ENCODE data around the gene ITGB1BP1. TPM values are rescaled to one million over a fixed set of nuclear protein-coding genes. Genes with fewer than 3 reads are reported as not detected.

ITGB1BP1 gene
- total and polyA plus RNA-seq, 2 of the 13 experiments (the other 11 are each of a cell fraction or from before 2014, with no cell fraction given), result 106 to 108 TPM

- TF ChIP-seq PBX2 (CRISPR knock-in tag; IDR thresholded peaks at IDR 0.05) (no peak), ZNF12 (CRISPR knock-in tag; IDR thresholded peaks at IDR 0.05) (peak; percentile 61; the same call in 1 of the 2 replicates), DRAP1 (CRISPR knock-in tag; IDR thresholded peaks at IDR 0.05) (peak; percentile 74), SAFB2 (CRISPR knock-in tag; IDR thresholded peaks at IDR 0.05; ENCODE audit: borderline replicate concordance, low read depth) (peak; percentile 98), ZNF749 (CRISPR knock-in tag; IDR thresholded peaks at IDR 0.05; ENCODE audit: borderline replicate concordance) (peak; percentile 84; the same call in 1 of the 2 replicates), REST (IDR thresholded peaks at IDR 0.05; ENCODE audit: borderline replicate concordance in 1 of 2, low read depth in 1 of 2, low read length in 2 of 2) (peak in 1 of 2 experiments; percentile 39; a peak in 1 of 4 replicates), ZEB1 (IDR thresholded peaks at IDR 0.05; ENCODE audit: insufficient replicate concordance, low read depth) (peak; percentile 11), KDM5B (CRISPR knock-in tag; IDR thresholded peaks at IDR 0.05; ENCODE audit: borderline replicate concordance) (peak; percentile 93), ZNF331 (CRISPR knock-in tag; IDR thresholded peaks at IDR 0.05) (peak; percentile 44; the same call in 1 of the 2 replicates), STAG1 (CRISPR knock-in tag; IDR thresholded peaks at IDR 0.05) (peak; percentile 9), MYC (CRISPR knock-in tag; IDR thresholded peaks at IDR 0.05; ENCODE audit: borderline replicate concordance) (peak; percentile 94), ISL2 (CRISPR knock-in tag; IDR thresholded peaks at IDR 0.05) (peak; percentile 87), SRY (CRISPR knock-in tag; IDR thresholded peaks at IDR 0.05) (peak; percentile 96; the same call in 1 of the 2 replicates), TOPORS (CRISPR knock-in tag; IDR thresholded peaks at IDR 0.05) (no peak; the same call in 1 of the 2 replicates), SMARCE1 (IDR thresholded peaks at IDR 0.05; ENCODE audit: borderline replicate concordance) (no peak), ZNF570 (CRISPR knock-in tag; IDR thresholded peaks at IDR 0.05; ENCODE audit: borderline replicate concordance) (no peak), ZNF124 (CRISPR knock-in tag; IDR thresholded peaks at IDR 0.05) (peak; percentile 55; the same call in 1 of the 2 replicates), SRSF9 (IDR thresholded peaks at IDR 0.05; ENCODE audit: borderline replicate concordance, insufficient read depth, low read depth, low read length, poor library complexity, severe bottlenecking) (no peak), PHB2 (IDR thresholded peaks at IDR 0.05; ENCODE audit: partially characterized antibody) (no peak), HMGXB4 (CRISPR knock-in tag; IDR thresholded peaks at IDR 0.05; ENCODE audit: borderline replicate concordance in 1 of 2, low read depth in 1 of 2) (peak; percentile 94 to 97), KDM2A (CRISPR knock-in tag; IDR thresholded peaks at IDR 0.05; ENCODE audit: borderline replicate concordance, low read depth) (peak; percentile 86), AGO2 (optimal IDR thresholded peaks at IDR 0.05; ENCODE audit: low read depth, low read length) (peak; percentile 32)
Observed at GRCh38 chr2:9423100-9423921, at the start of gene ITGB1BP1, which contains the start of gene CPSF3 (continued).

Data from HepG2 (cell line).